Naive thymus-derived CD8-positive, alpha-beta T cell (primary cell): ENCODE data around the gene UST. TPM values are rescaled to one million over a fixed set of nuclear protein-coding genes. Genes with fewer than 3 reads are reported as not detected.
"Not testable (repeated sequence)": the region's sequence is repeated elsewhere in the genome, so short reads cannot be mapped to it uniquely, and the experiment has no call there.

Experiments
- ATAC-seq, 2 donors: fragments of 150-1000 bp; cut with Tn5 transposase in 1 of 2; sonication (Bioruptor Pico), chemical (Tn5 transposase) in 1 of 2; 1 replicate in 1 of 2; 2 replicates in 1 of 2; pipeline ENCODE4 v1.10.0; 2021; ENCODE audit warnings: mild to moderate bottlenecking in 2 of 2, moderate library complexity in 2 of 2
- POLR2A ChIA-PET: fragments of 350-600 bp; sonication (Branson Sonifier 250); formaldehyde crosslinking; loops from one replicate; lab custom pipeline; 2021; ENCODE audit warnings: antibody characterized with exemption; lab: Charles Lee
- DNase-seq, 10 donors: peaks; one replicate each; pipeline versions ENCODE4 v3.0.0 to v3.0.0-alpha.2; 2020 to 2022
- H3K27ac Mint-ChIP-seq, 10 donors: one replicate each; pipeline ENCODE4 v1.8.0; 2020 to 2022; ENCODE audit warnings: mild to moderate bottlenecking in 10 of 10, mixed read lengths in 10 of 10, moderate library complexity in 4 of 10, inconsistent platforms in 1 of 10
- H3K27me3 Mint-ChIP-seq, 5 donors: one replicate each; pipeline ENCODE4 v1.8.0; 2021 to 2022; ENCODE audit warnings: mixed read lengths in 5 of 5
- H3K36me3 Mint-ChIP-seq, 3 donors: one replicate each; pipeline ENCODE4 v1.8.0; 2020 to 2022; ENCODE audit warnings: mixed read lengths in 3 of 3, mild to moderate bottlenecking in 2 of 3, inconsistent platforms in 1 of 3
- H3K4me1 Mint-ChIP-seq, 4 donors: one replicate each; pipeline ENCODE4 v1.8.0; 2021 to 2022; ENCODE audit warnings: mixed read lengths in 4 of 4
- H3K4me3 Mint-ChIP-seq, 10 donors: one replicate each; pipeline ENCODE4 v1.8.0; 2020 to 2022; ENCODE audit warnings: mild to moderate bottlenecking in 10 of 10, mixed read lengths in 10 of 10, moderate library complexity in 6 of 10, inconsistent platforms in 1 of 10
- H3K9me3 Mint-ChIP-seq, 9 donors: one replicate each; pipeline ENCODE4 v1.8.0; 2020 to 2022; ENCODE audit warnings: mixed read lengths in 9 of 9, mild to moderate bottlenecking in 3 of 9, inconsistent platforms in 1 of 9, moderate library complexity in 1 of 9
- polyA plus RNA-seq, 3 donors: library from polyadenylated mRNA; unstranded; fragments of 300-500 nt; fragmentation: Illumina TruSeq; gene quantifications; one replicate each; pipeline ENCODE4 v1.2.3, GENCODE V29; 2021
- total RNA-seq, 8 experiments: library from RNA in 2 of 8; stranded (reverse) in 2 of 8; gene quantifications; one replicate each; pipeline ENCODE4 v1.2.3 and lab custom pipeline; 2021 to 2026

UST gene
- total and polyA plus RNA-seq, 5 experiments from 2014 or later, result 0.08 to 1.4 (median 0.47) TPM

- POLR2A ChIA-PET, result no interaction called here
- ATAC-seq (no peak), DNase-seq (no peak)
- Mint-ChIP-seq H3K27ac (peak overlapping the region in 1 of 10 donors; percentile 22), H3K9me3 (peaks cover 7 to 27% (median 22%) of the 10 kb centered on the region in 9 donors), H3K4me3 (no peak overlapping the region), H3K36me3 (peaks cover 0 to 29% (median 17%) of the 10 kb centered on the region in 3 donors), H3K4me1 (peaks cover 21 to 30% (median 26%) of the 10 kb centered on the region in 4 donors), H3K27me3 (no peaks in the 10 kb centered on the region)
These were observed 352.0 kb downstream of the UST start for GRCh38 chr6:149098700-149099276.

DNA sequence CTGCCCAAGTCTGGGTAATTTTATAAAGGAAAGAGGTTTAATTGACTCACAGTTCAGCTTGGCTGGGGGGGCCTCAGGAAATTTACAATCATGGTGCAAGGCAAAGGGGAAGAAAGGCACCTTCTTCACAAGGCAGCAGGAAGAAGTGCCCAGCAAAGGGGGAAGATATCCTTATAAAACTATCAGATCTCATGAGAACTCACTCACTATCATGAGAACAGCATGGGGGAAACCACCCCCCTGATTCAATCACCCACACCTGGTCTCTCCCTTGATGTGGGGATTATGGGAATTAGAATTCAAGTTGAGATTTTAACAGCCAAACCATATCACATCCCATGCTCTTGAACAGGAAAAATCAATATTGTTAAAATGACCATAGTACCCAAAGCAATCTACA is 355.5 kb downstream of the UST start:
- Mint-ChIP-seq H3K4me1 (peaks cover 0 to 6% (median 0%) of the 10 kb centered on the region in 4 donors), H3K4me3 (no peak overlapping the region), H3K36me3 (peaks cover 0 to 29% (median 17%) of the 10 kb centered on the region in 3 donors), H3K27ac (peak overlapping the region in 2 of 10 donors; percentile 42 to 62), H3K27me3 (peaks cover 0 to 1% (median 0%) of the 10 kb centered on the region in 5 donors), H3K9me3 (peaks cover 10 to 25% (median 21%) of the 10 kb centered on the region in 9 donors)
- ATAC-seq (no peak), DNase-seq (no peak)
- POLR2A ChIA-PET, result no interaction called here

DNA sequence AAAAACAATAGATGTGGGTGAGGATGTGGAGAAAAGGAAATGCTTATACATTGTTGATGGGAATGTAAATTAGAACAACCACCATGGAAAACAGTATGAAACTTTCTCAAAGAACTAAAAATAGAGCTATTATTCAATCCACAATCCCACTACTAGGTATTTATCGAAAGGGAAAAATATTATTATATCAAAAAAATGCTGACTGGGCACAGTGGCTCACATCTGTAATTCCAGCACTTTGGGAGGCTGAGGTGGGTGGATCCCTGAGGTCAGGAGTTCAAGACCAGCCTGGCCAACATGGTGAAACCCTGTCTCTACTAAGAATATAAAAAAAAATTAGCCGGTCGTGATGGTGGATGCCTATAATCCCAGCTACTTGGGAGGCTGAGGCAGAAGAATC is 357.1 kb downstream of the UST start:
- ATAC-seq, H3K27me3 Mint-ChIP-seq, DNase-seq, POLR2A ChIA-PET, H3K27ac Mint-ChIP-seq, H3K4me1 Mint-ChIP-seq, H3K4me3 Mint-ChIP-seq: not testable (repeated sequence)
- Mint-ChIP-seq H3K36me3 (peaks cover 0 to 14% (median 8%) of the 10 kb centered on the region in 3 donors), H3K9me3 (peaks cover 2 to 13% (median 6%) of the 10 kb centered on the region in 9 donors)

DNA sequence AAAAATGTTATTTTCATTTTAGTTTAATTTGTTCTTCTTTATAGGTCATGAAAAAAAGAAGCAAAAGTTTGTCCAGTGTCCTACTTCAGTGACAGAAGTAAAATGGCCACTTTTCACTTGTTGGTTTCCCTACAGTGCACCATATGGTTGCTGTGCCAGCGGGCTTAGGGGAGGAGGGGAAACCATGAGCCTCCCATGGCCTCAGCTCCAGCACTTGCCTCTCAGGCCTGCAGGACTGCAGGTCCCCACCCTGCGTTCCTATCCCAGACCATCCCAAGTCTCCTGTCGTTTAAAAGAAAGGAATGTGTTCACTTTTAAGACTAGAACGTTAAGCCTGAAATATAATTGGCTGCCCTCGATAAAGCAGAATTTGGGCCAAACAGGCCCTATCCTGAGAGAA is 360.7 kb downstream of the UST start:
- Mint-ChIP-seq H3K27me3 (peaks cover 0 to 1% (median 0%) of the 10 kb centered on the region in 5 donors), H3K27ac (no peak overlapping the region), H3K9me3 (peaks cover 0 to 6% (median 0%) of the 10 kb centered on the region in 9 donors), H3K36me3 (peaks cover 0 to 6% (median 0%) of the 10 kb centered on the region in 3 donors), H3K4me3 (no peak overlapping the region), H3K4me1 (peaks cover 2 to 22% (median 8%) of the 10 kb centered on the region in 4 donors)
- no peak for ATAC-seq
- DNase-seq, result no peak
- POLR2A ChIA-PET, result interaction anchor here (0.6 kb wide), 1 partner anchor 533 kb away, joined by 3 read pairs; no protein-coding TSS in a partner anchor

GRCh38 chr6:149108038-149108748 is 361.4 kb downstream of the UST start:
- POLR2A ChIA-PET, result interaction anchor here (0.6 kb wide), 1 partner anchor 533 kb away, joined by 3 read pairs; no protein-coding TSS in a partner anchor
- H3K27ac Mint-ChIP-seq, result no peak overlapping the region
- peaks cover 2 to 29% (median 13%) of the 10 kb centered on the region in 4 donors for H3K4me1 Mint-ChIP-seq
- ATAC-seq, result no peak
- no peak for DNase-seq
- H3K4me3 Mint-ChIP-seq, result no peak overlapping the region
- H3K9me3 Mint-ChIP-seq, result peaks cover 0 to 7% (median 0%) of the 10 kb centered on the region in 9 donors
- peaks cover 0 to under 1% (median 0%) of the 10 kb centered on the region in 3 donors for H3K36me3 Mint-ChIP-seq
- peaks cover 0 to 1% (median 0%) of the 10 kb centered on the region in 5 donors for H3K27me3 Mint-ChIP-seq

GRCh38 chr6:149108749-149109100 is 361.9 kb downstream of the UST start:
- H3K9me3 Mint-ChIP-seq, result peaks cover 0 to 7% (median 0%) of the 10 kb centered on the region in 9 donors
- no peak overlapping the region for H3K4me3 Mint-ChIP-seq
- no peaks in the 10 kb centered on the region for H3K36me3 Mint-ChIP-seq
- ATAC-seq (no peak), DNase-seq (no peak)
- peaks cover 0 to 1% (median 0%) of the 10 kb centered on the region in 5 donors for H3K27me3 Mint-ChIP-seq
- POLR2A ChIA-PET, result interaction anchor here (0.6 kb wide), 1 partner anchor 21 kb away, joined by 3 read pairs; no protein-coding TSS in a partner anchor
- no peak overlapping the region for H3K27ac Mint-ChIP-seq
- peaks cover 2 to 29% (median 14%) of the 10 kb centered on the region in 4 donors for H3K4me1 Mint-ChIP-seq

DNA sequence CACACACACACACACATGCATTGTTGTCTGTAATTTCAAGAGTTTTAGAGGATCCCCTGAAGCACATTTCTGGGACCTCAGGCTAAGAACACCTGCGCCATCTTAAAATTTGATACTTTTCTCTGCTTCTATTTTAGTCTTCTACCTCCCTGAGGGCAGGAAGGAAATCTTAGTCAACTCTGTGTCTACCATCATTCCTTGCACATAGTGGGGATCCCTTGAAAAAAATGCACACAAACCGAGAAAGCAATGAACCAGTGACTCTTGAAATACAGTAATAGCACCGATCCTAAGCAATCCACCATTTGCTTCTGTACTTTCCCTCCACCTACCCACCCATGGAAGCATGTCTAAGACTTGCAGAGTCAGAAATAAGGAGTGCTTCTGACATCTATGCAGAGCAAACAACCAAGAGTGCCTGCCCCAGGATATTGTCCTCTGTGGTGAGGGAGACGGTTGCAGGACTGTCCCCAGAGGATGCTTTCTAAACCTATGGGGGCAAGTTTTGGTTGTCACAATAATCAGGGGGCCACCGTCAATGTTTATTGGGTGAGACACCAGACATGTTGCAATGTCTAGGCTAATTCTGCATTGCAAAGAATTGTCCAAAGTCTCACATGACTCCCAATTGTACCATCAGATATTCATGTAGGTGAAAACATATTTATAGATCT is 362.7 kb downstream of the UST start:
- Mint-ChIP-seq H3K4me1 (peaks cover 2 to 29% (median 19%) of the 10 kb centered on the region in 4 donors), H3K27ac (no peak overlapping the region), H3K9me3 (peaks cover 0 to 7% (median 0%) of the 10 kb centered on the region in 9 donors), H3K36me3 (no peaks in the 10 kb centered on the region), H3K27me3 (peaks cover 0 to 1% (median 0%) of the 10 kb centered on the region in 5 donors), H3K4me3 (no peak overlapping the region)
- DNase-seq, result no peak
- ATAC-seq, result no peak
- POLR2A ChIA-PET, result interaction anchor here (0.6 kb wide), 1 partner anchor 20 kb away, joined by 3 read pairs; no protein-coding TSS in a partner anchor

GRCh38 chr6:149111556-149112115 is 364.8 kb downstream of the UST start:
- H3K27ac Mint-ChIP-seq, result peak overlapping the region in 3 of 10 donors; percentile 20 to 61 (median 54)
- ATAC-seq, result no peak
- H3K4me3 Mint-ChIP-seq, result peak overlapping the region in 2 of 10 donors; percentile 2 to 19
- POLR2A ChIA-PET, result interaction anchor here (0.5 to 1.4 kb wide), 2 partner anchors 19 to 426 kb away, joined by 3 to 4 read pairs; no protein-coding TSS in a partner anchor
- H3K36me3 Mint-ChIP-seq, result no peaks in the 10 kb centered on the region
- peaks cover 16 to 46% (median 29%) of the 10 kb centered on the region in 4 donors for H3K4me1 Mint-ChIP-seq
- no peaks in the 10 kb centered on the region for H3K27me3 Mint-ChIP-seq
- no peak for DNase-seq
- peaks cover 0 to 7% (median 0%) of the 10 kb centered on the region in 9 donors for H3K9me3 Mint-ChIP-seq

DNA sequence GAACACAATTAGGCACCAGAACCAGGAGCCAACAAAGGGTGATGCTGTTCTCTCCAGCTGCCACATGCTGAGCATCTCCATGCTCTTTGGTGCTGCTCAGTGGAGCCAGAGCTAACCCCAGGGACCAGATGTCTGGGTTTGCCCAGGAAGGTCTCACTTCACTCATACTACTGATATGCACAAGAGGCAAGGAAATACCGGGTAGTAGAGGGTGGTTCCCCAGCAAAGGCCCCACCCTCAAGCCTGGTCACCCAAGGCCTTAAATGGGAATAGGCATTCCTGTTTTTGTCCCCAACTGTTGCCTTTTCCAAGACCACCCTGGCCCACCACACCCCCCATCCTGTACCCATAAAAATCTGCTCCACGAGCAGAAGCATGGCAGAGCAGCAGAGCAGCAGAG is 366.1 kb downstream of the UST start:
- peak overlapping the region in 3 of 10 donors; percentile 6 to 81 (median 38) for H3K27ac Mint-ChIP-seq

GRCh38 chr6:149114167-149114566 is 367.3 kb downstream of the UST start:
- Mint-ChIP-seq H3K36me3 (no peaks in the 10 kb centered on the region), H3K4me3 (peak overlapping the region in 1 of 10 donors; percentile 23), H3K4me1 (peaks cover 22 to 56% (median 29%) of the 10 kb centered on the region in 4 donors), H3K9me3 (peaks cover 0 to 7% (median 0%) of the 10 kb centered on the region in 9 donors), H3K27ac (peak overlapping the region in 4 of 10 donors; percentile 7 to 89 (median 22)), H3K27me3 (no peaks in the 10 kb centered on the region)
- ATAC-seq (no peak), DNase-seq (no peak)
- POLR2A ChIA-PET, result no interaction called here

More for the DNA sequence above, 366.1 kb downstream of the UST start:
- Mint-ChIP-seq H3K9me3 (peaks cover 0 to 7% (median 0%) of the 10 kb centered on the region in 9 donors), H3K27me3 (no peaks in the 10 kb centered on the region), H3K4me1 (peaks cover 22 to 52% (median 30%) of the 10 kb centered on the region in 4 donors), H3K4me3 (no peak overlapping the region), H3K36me3 (no peaks in the 10 kb centered on the region)
- POLR2A ChIA-PET, result interaction anchor here (0.7 kb wide), 1 partner anchor 99 kb away, joined by 3 read pairs; no protein-coding TSS in a partner anchor
- DNase-seq (no peak), ATAC-seq (no peak)

- peaks cover 20 to 46% (median 31%) of the 10 kb centered on the region in 4 donors for H3K4me1 Mint-ChIP-seq
- peaks cover 0 to under 1% (median 0%) of the 10 kb centered on the region in 3 donors for H3K36me3 Mint-ChIP-seq
- POLR2A ChIA-PET, result interaction anchor here (0.6 to 1.2 kb wide), 4 partner anchors 10 to 70 kb away, joined by 3 to 5 read pairs (median 4); no protein-coding TSS in a partner anchor
- no peaks in the 10 kb centered on the region for H3K27me3 Mint-ChIP-seq
- no peak for ATAC-seq
- H3K27ac Mint-ChIP-seq, result peak overlapping the region in 3 of 10 donors; percentile 53 to 76 (median 72)
- no peak for DNase-seq
- peaks cover 0 to 12% (median 0%) of the 10 kb centered on the region in 9 donors for H3K9me3 Mint-ChIP-seq
- H3K4me3 Mint-ChIP-seq, result peak overlapping the region in 1 of 10 donors; percentile 28
These were observed 372.2 kb downstream of the UST start for GRCh38 chr6:149118737-149119653.
